RCC 7860 (cell line): ENCODE results near the gene PALB2.
"Not testable (repeated sequence)": the region's sequence is repeated elsewhere in the genome, so short reads cannot be mapped to it uniquely, and the experiment has no call there.

Source experiments
- DNase-seq: peaks from one replicate; pipeline ENCODE4 v3.0.0-alpha.2; 2015; ENCODE audit warnings: low spot score
- FAIRE-seq: peaks from 2 replicates; lab custom pipeline; 2012; peaks lifted over from hg19 to GRCh38; lab: Jason Lieb, UNC

PALB2 gene

GRCh38 chr16:23650674-23651416 is 9.7 kb upstream of the PALB2 start:
- FAIRE-seq (no peak), DNase-seq (no peak)

DNA sequence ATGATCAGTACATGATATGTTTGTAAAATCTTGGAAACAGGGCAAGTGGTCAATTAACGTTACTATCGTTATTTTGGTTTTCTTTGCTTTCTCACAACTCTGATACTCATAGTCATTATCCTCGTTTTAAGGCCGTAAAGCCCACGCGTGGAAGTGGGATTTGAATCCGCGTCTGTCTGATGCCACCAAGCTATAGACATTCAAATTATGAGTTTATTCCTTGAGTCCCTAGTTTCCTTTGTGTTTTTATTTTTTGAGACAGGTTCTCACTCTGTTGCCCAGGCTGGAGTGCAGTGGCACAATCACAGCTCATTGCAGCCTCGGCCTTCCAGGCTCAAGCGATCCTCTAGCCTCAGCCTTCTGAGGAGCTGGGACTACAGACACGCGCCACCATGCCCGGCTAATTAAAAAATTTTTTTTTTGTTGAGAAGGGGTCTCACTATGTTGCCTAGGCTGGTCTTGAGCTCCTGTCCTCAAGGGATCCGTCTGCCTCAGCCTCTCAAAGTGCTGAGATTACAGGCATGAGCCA is 1.2 kb upstream of the PALB2 start:
- DNase-seq (no peak), FAIRE-seq (no peak)

GRCh38 chr16:23640615-23640930 is 537 bp downstream of the PALB2 start:
- FAIRE-seq (no peak), DNase-seq (no peak)

DNA sequence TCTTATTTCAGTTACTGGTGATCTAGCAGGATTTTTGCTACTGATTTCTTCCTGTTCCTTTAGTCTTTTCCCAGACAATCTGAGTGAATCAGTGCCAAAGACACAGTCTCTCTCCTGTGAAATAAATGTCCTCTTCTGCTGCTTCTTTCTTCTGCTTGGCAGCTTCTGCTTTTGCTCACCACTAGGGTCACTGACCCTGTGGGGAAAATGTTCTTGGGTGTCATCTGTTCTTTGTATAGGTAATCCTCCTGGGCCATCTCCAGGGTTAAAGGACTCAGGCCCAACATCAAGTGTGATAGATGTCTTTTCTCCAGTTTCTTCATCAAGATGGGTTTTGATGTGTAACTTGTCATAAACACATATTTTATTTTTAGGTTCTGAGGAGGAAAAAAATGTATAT is 5.2 kb downstream of the PALB2 start:
- FAIRE-seq, result no peak

GRCh38 chr16:23634461-23635036 is 6.6 kb downstream of the PALB2 start:
- DNase-seq (no peak), FAIRE-seq (no peak)

More for the DNA sequence above, 5.2 kb downstream of the PALB2 start:
- DNase-seq, result no peak

- DNase-seq, FAIRE-seq: not testable (repeated sequence)
These were observed 9.2 kb downstream of the PALB2 start for GRCh38 chr16:23631874-23632273.

DNA sequence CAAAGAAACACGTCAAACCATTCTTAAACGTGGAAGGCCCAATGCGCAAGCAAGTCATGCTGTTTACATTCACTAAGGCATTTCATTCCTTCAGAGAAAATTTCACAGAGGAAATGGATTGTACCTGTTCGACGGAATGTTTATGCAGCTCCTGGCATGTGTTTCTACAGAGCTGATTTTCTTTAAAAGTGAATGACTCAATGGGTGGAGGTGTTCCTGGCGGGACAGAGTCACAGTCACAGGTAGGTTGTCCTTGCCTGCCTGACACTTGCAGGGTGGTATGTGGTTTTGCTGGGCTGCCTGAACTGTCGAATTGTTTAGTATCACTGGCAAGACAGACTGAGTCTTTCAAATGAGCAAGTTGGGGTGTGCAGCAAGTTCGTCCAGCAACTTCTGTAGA is 11.6 kb downstream of the PALB2 start:
- DNase-seq, result no peak
- FAIRE-seq, result no peak

- DNase-seq, result no peak
- no peak for FAIRE-seq
These were observed 17.0 kb downstream of the PALB2 start for GRCh38 chr16:23624092-23624491.

- FAIRE-seq (no peak), DNase-seq (no peak)
These were observed 25.3 kb downstream of the PALB2 start for GRCh38 chr16:23615805-23616204.

DNA sequence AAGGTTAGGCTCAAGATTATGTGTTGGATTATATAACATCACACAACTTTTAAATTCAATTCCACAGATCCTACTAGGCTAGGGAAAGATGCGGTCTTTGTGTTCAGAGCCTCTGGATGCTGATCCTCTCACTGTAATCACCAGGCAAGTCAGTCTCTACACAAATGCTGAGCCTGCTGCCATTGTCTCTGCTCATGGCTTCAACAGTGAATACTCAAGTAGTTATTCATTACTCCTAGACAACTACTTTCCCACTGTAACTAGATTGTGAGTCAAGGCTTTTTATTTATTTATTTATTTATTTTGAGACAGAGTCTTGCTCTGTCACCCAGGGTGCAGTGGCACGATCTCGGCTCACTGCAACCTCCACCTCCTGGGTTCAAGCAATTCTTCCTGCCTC is 29.2 kb downstream of the PALB2 start:
- DNase-seq (no peak), FAIRE-seq (no peak)

DNA sequence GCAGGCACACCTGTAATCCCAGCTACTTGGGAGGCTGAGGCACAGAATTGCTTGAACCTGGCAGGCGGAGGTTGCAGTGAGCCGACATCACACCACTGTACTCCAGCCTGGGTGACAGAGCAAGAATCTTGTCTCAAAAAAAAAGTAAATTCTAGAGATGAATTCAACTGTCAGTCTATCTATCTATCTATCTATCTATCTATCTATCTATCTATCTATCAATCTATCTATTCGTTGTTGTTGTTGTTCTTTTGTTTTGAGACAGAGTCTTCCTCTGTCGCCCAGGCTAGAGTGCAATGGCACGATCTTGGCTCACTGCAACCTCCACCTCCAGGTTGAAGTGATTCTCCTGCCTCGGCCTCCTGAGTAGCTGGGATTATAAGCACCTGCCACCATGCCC is 30.2 kb downstream of the PALB2 start:
- not testable (repeated sequence) for DNase-seq, FAIRE-seq

DNA sequence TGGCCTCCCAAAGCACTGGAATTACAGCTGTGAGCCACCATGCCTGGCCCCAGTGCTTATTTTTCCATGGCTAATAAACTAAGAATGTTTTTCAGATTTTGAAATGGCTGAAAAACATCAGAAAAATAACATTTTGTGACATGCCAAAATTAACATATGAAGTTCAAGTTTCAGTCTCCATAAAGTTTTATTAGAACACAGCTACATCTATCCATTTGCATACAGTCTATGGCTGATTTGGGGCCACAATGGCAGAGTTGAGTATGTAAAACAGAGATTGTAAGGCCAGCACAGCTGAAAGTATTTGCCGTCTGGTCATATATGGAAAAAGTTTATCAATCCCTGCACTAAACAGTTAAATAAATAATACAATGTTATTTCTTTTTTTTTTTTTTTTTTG is 31.2 kb downstream of the PALB2 start:
- FAIRE-seq, result no peak
- DNase-seq, result no peak

DNA sequence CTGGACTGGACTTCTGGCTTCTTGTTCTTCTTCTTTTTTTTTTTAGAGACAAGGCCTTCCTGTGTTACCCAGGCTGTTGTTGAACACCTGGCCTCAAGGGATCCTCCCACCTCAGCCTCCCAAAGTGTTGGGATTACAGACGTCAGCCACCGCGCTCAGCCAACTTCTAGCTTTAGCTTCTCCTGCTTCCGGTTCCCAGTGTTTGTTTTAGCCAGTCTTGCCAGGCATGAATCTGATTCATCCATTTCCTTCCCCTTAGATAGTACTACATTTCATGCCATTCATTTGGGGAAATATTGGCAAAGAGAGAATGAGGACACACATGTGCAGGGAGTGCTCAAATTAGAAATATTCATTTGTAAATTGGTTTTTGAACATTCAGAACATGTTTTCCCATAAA is 32.9 kb downstream of the PALB2 start:
- peak; percentile 56 for DNase-seq
- no peak for FAIRE-seq

GRCh38 chr16:23607726-23608125 is 33.4 kb downstream of the PALB2 start:
- DNase-seq (no peak), FAIRE-seq (no peak)

GRCh38 chr16:23597003-23597756 is 43.9 kb downstream of the PALB2 start:
- FAIRE-seq (no peak), DNase-seq (peak; percentile 20)

DNA sequence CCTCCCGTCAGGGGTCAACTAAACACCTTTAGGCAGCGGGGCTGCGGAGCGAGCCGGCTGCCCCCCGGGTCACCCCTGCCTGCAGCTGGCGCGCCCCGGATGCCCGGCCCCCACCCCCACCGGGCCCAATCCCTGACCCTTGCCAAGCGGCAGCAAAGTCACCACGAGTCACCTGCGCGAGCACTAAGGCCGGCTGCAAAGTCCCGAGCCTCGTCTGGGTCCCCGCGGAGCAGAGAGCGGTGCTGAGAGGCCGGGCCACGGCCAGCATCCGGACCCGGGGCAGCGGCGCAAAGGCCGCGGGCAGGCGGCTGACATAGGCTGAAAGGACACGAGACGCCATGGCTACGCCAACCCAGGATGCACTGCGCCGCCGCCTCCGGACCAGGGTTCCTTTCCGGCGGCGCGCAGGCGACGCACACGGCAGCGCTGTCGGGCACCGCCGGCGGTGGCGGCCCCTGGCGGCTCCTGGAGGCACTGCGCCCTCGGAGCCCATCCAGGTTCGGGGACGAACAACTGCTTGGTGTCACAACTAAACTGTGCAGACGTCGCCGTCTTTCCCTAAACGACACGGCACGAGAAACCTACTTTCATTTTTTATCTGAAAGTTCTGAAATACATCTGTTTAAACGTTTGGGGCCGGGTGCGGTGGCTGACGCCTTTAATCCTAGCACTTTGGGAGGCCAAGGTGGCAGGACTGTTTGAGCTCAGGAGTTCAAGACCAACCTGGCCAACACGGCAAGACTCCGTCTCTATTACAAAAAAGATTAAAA is 45.0 kb downstream of the PALB2 start, which contains the start of gene NDUFAB1:
TSS of gene NDUFAB1 (minus strand) at position 366 of the 770 bp plus-strand sequence. CDS start at position 340, 26 bp downstream.
- no peak for FAIRE-seq

DNA sequence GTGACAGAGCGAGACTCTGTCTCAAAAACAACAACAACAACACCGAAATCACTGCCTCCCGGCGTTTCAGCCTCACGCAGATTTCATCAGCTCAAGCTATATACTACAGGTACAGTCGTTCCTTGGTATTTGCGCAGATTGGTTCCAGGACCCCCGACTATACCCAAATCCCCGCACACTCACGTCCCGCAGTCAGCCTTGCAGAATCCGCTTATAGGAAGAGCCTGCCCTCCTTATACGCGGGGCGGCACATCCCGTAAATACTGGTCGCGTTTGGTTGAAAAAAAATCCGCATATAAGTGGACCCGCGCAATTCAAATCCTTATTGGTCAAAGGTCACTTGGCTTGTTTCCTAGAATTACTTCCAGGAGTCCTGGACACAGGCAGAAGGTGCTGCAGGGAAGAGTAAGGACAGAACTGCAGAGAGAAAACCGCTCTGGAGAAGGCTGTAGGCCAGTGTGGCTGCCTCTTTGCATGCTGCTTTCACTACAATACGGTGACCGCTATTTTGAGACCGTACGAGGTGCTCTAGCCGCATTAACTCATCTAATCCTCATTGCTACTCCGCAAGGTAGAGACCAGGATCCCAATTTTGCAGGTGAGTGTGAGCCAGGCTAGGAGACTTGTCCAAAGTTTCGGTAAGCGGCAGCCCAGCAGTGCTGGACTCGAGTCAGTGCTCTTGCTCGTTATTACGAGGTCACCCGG is 45.7 kb downstream of the PALB2 start:
- FAIRE-seq, result no peak

More for the DNA sequence above, 45.0 kb downstream of the PALB2 start, which contains the start of gene NDUFAB1:
- DNase-seq, result peak; percentile 64

GRCh38 chr16:23594186-23594585 is 46.9 kb downstream of the PALB2 start:
- no peak for DNase-seq
- FAIRE-seq, result no peak

More for the DNA sequence above, 45.7 kb downstream of the PALB2 start:
- DNase-seq, result no peak

GRCh38 chr16:23590181-23590580 is 50.9 kb downstream of the PALB2 start:
- no peak for FAIRE-seq
- DNase-seq, result no peak

DNA sequence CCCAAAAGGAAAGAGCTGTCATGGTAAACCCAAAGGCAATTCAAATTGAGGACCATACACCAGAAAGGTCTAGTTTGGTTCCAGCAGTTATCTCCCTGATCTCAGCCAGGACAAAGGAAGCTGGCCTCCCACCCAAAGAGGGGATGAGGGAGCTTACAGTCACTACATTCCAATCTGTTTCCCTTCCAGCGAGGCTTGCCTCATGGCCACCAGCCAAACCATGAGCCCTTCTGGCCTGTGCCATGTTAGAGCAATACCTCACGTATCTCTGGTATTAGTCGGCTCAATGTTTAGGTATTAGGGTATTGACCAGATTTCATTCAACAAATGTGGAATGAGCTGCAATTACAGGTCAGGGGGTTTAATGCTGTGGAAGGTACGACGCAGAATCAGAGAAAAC is 53.4 kb downstream of the PALB2 start:
- no peak for FAIRE-seq
- DNase-seq, result no peak
